PFSK-1 (cell line): Measurements from ENCODE around the gene TNFRSF4.

Experiments used
- POLR2AphosphoS5 ChIP-seq: IDR thresholded peaks from 2 replicates; pipeline ENCODE4 v1.6.1; 2012; ENCODE audit warnings: low read depth, mild to moderate bottlenecking, control low read depth, low read length, moderate library complexity
- SIN3A ChIP-seq: IDR thresholded peaks from 2 replicates; pipeline ENCODE4 v1.6.1; 2012; ENCODE audit warnings: mild to moderate bottlenecking, low read length, moderate library complexity, borderline replicate concordance; ENCODE audit not compliant: insufficient read depth
- TAF1 ChIP-seq: IDR thresholded peaks from 2 replicates; pipeline ENCODE4 v1.6.1; 2012; ENCODE audit warnings: low read length, control low read depth, borderline replicate concordance; ENCODE audit not compliant: insufficient read depth

DNA sequence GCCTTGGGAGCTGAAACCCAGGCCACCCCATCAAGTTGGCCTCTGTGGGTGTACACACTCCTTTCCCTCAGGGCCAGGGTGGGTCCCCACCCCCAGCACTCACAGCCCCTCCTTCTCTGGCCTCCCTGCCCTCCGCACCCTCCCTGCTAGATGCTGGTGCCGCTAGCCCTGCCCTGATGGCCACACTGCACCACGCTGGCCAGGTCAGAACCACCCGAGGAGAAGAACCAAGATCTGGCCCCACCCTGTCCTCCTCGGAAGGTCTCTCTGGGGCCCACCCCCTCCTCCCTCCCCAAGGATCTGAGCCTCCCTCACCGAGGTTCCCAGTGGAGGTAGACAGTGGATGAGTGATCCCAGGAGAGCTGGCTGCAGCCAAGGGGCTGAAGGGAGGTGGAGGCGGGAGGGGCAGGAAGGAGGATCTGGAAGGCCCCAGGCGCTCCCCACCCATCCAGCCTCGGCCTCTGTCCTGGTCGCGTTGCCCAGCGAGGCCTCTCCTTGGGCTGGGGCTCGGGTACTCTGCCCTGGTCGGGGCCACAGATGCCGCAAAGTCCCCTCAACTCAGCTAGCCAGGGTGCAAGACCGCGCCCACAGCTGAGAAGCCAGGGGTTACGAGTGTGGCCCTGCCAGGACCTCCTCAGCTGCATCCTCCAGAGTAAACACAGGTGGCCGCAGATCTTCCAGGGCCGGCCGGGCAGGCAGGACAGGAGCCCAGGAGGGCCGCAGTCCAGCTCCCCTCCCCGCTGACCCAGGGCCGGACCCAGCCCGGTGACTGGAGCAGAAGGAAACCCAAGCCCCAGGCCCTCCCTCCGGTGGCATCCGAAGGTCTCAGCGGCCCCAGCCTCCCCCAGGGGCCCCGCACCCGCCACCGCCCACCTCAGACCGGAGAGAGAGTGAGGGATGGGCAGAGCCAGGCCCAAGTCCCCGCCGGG is 23.3 kb upstream of the TNFRSF4 start:
- no peak for TF ChIP-seq SIN3A
- no peak; the same call in 1 of the 2 replicates for TF ChIP-seq POLR2AphosphoS5
- TF ChIP-seq TAF1, result no peak
